Fibroblast of lung (primary cell): ENCODE results near the gene MYDGF.

Experiments
- CTCF ChIP-seq, 2 donors: IDR thresholded peaks in 1 of 2; conservative IDR thresholded peaks in 1 of 2; 1 replicate in 1 of 2; 2 replicates in 1 of 2; pipeline ENCODE4 v1.5.1; 2011 to 2012; ENCODE audit warnings: low read length in 2 of 2, control low read depth in 1 of 2, inconsistent platforms in 1 of 2, low read depth in 1 of 2, mild to moderate bottlenecking in 1 of 2
- EZH2 ChIP-seq: IDR thresholded peaks from 2 replicates; pipeline ENCODE4 v1.5.1; 2012; ENCODE audit warnings: low read length, control low read depth, mild to moderate bottlenecking; ENCODE audit errors: missing control alignments

- TF ChIP-seq CTCF (conservative IDR thresholded peaks at IDR 0.05 in 1 of 2, IDR thresholded peaks at IDR 0.05 in 1 of 2; ENCODE audit: low read depth in 1 of 2, low read length in 2 of 2) (no peak), EZH2 (no peak)
These were observed 43.9 kb upstream of the MYDGF start for GRCh38 chr19:4714016-4714415.
